Peyer's patch (tissue), 4 donors: ENCODE measurements around the gene ZBTB7B. TPM values are rescaled to one million over a fixed set of nuclear protein-coding genes. Genes with fewer than 3 reads are reported as not detected.
A peak's percentile ranks its signal among the peaks of the same experiment; 100 is the strongest.

ENCODE experiments used
- DNase-seq, 3 donors: peaks; one replicate each; pipeline ENCODE4 v3.0.0-alpha.2; 2017 to 2019
- H3K27ac ChIP-seq, 4 donors: fragments of 200-600 bp; sonication (generic); one replicate each; pipeline ENCODE4 v1.5.1; 2016 to 2019
- H3K27me3 ChIP-seq, 2 donors: fragments of 200-600 bp; sonication (generic); one replicate each; pipeline ENCODE4 v1.5.1; 2019
- H3K36me3 ChIP-seq, 3 donors: fragments of 200-600 bp; sonication (generic); one replicate each; pipeline ENCODE4 v1.5.1; 2016 to 2019
- H3K4me1 ChIP-seq, 4 donors: fragments of 200-600 bp; sonication (generic); one replicate each; pipeline ENCODE4 v1.5.1; 2016 to 2019
- H3K4me3 ChIP-seq, 4 donors: fragments of 200-600 bp; sonication (generic); 1 replicate in 3 of 4; 2 replicates in 1 of 4; pipeline ENCODE4 v1.5.1; 2016 to 2019; ENCODE audit warnings: mild to moderate bottlenecking in 1 of 4
- H3K9me3 ChIP-seq, 4 donors: fragments of 200-600 bp; sonication (generic); one replicate each; pipeline ENCODE4 v1.5.1; 2016 to 2019; ENCODE audit warnings: mild to moderate bottlenecking in 1 of 4
- CTCF ChIP-seq, 6 experiments: fragments of 450-650 bp in 4 of 6; fragments of 200-600 bp in 2 of 6; sonication (generic) in 1 of 6; IDR thresholded peaks; one replicate each; pipeline ENCODE4 v1.5.1; 2017 to 2019; ENCODE audit warnings: antibody characterized with exemption in 6 of 6, mild to moderate bottlenecking in 3 of 6, moderate library complexity in 1 of 6
- POLR2A ChIP-seq, 2 donors: fragments of 450-650 bp; IDR thresholded peaks; one replicate each; pipeline ENCODE4 v1.5.1; 2017; ENCODE audit warnings: antibody characterized with exemption in 2 of 2, mild to moderate bottlenecking in 2 of 2, moderate library complexity in 2 of 2
- total RNA-seq, 4 donors: library from RNA; depleted of rRNA; stranded (reverse); fragments of >200 nt; gene quantifications; one replicate each; pipeline ENCODE4 v1.1.0, GENCODE V29; 2016

ZBTB7B gene
- total RNA-seq, 4 donors from 2014 or later = 35.5 to 412 (median 346) TPM

- H3K27ac ChIP-seq = peak overlapping the region; percentile 85 to 99 (median 92)
- peak overlapping the region in 2 of 4 donors; percentile 42 to 49 for H3K4me3 ChIP-seq
- H3K36me3 ChIP-seq = peaks cover 0 to 42% (median 0%) of the 10 kb centered on the region in 3 donors
- H3K9me3 ChIP-seq = no peaks in the 10 kb centered on the region
- no peaks in the 10 kb centered on the region for H3K27me3 ChIP-seq
- peaks cover under 1 to 67% (median 39%) of the 10 kb centered on the region in 4 donors for H3K4me1 ChIP-seq
- DNase-seq = peak; percentile 53 to 86 (median 82)
- TF ChIP-seq CTCF (IDR thresholded peaks at IDR 0.05) (no peak), POLR2A (IDR thresholded peaks at IDR 0.05) (no peak)
These were observed 13.7 kb downstream of the ZBTB7B start for GRCh38 chr1:155016231-155016831.

- Histone ChIP-seq H3K4me3 (peak overlapping the region; percentile 33 to 50 (median 46)), H3K27ac (peak overlapping the region; percentile 85 to 99 (median 92)), H3K27me3 (no peaks in the 10 kb centered on the region), H3K4me1 (peaks cover 0 to 57% (median 31%) of the 10 kb centered on the region in 4 donors), H3K36me3 (peaks cover 0 to 42% (median 0%) of the 10 kb centered on the region in 3 donors), H3K9me3 (no peaks in the 10 kb centered on the region)
- DNase-seq = peak; percentile 90 to 98 (median 95)
- peak; percentile 32 to 69 for TF ChIP-seq POLR2A (IDR thresholded peaks at IDR 0.05)
- peak; percentile 99 to 100 (median 99) for TF ChIP-seq CTCF (IDR thresholded peaks at IDR 0.05)
These were observed 14.7 kb downstream of the ZBTB7B start for GRCh38 chr1:155017041-155017945.

GRCh38 chr1:155017946-155018316, 15.3 kb downstream of the ZBTB7B start:
- peak in 1 of 3 donors; percentile 54 for DNase-seq
- peak overlapping the region; percentile 33 to 50 (median 46) for H3K4me3 ChIP-seq
- H3K27me3 ChIP-seq = no peaks in the 10 kb centered on the region
- TF ChIP-seq CTCF (IDR thresholded peaks at IDR 0.05) = no peak
- no peak for TF ChIP-seq POLR2A (IDR thresholded peaks at IDR 0.05)
- H3K4me1 ChIP-seq = peaks cover 0 to 53% (median 28%) of the 10 kb centered on the region in 4 donors
- H3K9me3 ChIP-seq = no peaks in the 10 kb centered on the region
- H3K36me3 ChIP-seq = peaks cover 0 to 42% (median 0%) of the 10 kb centered on the region in 3 donors
- peak overlapping the region; percentile 85 to 99 (median 92) for H3K27ac ChIP-seq

- Histone ChIP-seq H3K27ac (peak overlapping the region in 3 of 4 donors; percentile 85 to 99 (median 87)), H3K36me3 (peaks cover 0 to 41% (median 0%) of the 10 kb centered on the region in 3 donors), H3K9me3 (no peaks in the 10 kb centered on the region), H3K4me1 (peaks cover 0 to 47% (median 28%) of the 10 kb centered on the region in 4 donors), H3K27me3 (no peaks in the 10 kb centered on the region), H3K4me3 (no peak overlapping the region)
- no peak for TF ChIP-seq CTCF (IDR thresholded peaks at IDR 0.05)
- no peak for TF ChIP-seq POLR2A (IDR thresholded peaks at IDR 0.05)
- DNase-seq = no peak
These were observed 16.2 kb downstream of the ZBTB7B start for GRCh38 chr1:155018617-155019348.
